CD4-positive, alpha-beta T cell treated with Interleukin-4 for 4 hours (primary cell): ENCODE measurements around the gene SSR4.

Source experiments
- DNase-seq: peaks from one replicate; pipeline ENCODE4 v3.0.0-alpha.2; 2020

Gene SSR4

GRCh38 chrX:153831429-153832150 lies 37.1 kb downstream of the SSR4 start:
- DNase-seq: no peak

- DNase-seq: no peak
These were observed 38.3 kb downstream of the SSR4 start for GRCh38 chrX:153832728-153833127.

GRCh38 chrX:153836921-153837320 lies 42.5 kb downstream of the SSR4 start:
- no peak for DNase-seq

GRCh38 chrX:153844509-153845082 lies 50.1 kb downstream of the SSR4 start:
- no peak for DNase-seq

- no peak for DNase-seq
These were observed 50.7 kb downstream of the SSR4 start for GRCh38 chrX:153845195-153845594.

GRCh38 chrX:153845842-153846241 lies 51.4 kb downstream of the SSR4 start:
- DNase-seq: no peak
